Measurements from ENCODE around the gene AFMID.

The AFMID gene

DNA sequence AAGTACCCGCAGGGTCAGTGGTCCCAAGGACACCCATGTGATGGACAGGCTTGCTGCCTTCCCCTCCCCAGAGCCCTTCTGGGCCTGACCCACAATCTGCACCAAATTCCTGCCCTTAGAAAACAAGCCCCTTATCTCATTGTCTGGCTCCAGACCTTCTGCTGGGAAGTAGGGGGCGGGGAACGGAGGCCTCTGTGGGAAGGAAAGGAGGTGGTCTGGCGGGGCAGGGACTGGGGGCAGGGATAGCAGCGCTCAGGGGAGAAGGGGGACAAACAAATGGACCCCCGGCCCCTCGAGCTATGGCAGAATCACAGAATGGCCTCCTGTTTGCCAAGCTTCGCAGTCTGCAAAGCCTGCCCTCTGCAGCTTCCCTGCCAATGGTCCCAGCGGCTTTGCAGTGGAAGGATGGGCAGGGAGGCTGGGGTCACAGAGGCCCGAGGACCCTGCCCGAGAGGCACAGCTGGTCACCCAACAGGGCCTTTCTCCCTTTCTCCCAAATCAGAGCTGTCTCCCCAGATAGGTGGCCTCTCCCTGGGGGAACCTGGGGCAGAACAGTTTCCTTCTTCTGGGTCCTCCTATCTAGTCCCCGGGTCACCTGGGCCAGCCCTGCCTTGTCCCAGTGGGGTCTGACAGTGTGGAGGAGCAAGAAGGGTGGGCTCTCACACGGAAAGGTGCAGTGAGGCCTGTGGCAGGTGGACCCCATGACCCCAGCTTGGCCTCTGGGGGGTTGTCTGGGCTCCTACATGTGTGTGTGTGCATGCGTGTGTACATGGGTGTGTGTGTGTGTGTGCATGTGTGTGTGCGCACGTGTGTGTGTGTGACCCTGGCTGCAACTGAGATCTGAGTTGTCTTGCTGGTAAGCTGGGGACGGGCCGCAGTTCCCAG is 69.8 kb downstream of the AFMID start:
- DNase-seq: no peak
